HG03469 (cell line): ENCODE data around the gene CEACAM19.
"Not testable (repeated sequence)": the region's sequence is repeated elsewhere in the genome, so short reads cannot be mapped to it uniquely, and the experiment has no call there.

Source experiments
- ATAC-seq: cut with Tn5 transposase; IDR thresholded peaks from one replicate; pipeline ENCODE4 v1.9.1; 2021; ENCODE audit warnings: mild to moderate bottlenecking, moderate library complexity, moderate number of reproducible peaks; ENCODE audit not compliant: unreplicated experiment

CEACAM19 gene, protein sequence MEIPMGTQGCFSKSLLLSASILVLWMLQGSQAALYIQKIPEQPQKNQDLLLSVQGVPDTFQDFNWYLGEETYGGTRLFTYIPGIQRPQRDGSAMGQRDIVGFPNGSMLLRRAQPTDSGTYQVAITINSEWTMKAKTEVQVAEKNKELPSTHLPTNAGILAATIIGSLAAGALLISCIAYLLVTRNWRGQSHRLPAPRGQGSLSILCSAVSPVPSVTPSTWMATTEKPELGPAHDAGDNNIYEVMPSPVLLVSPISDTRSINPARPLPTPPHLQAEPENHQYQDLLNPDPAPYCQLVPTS

DNA sequence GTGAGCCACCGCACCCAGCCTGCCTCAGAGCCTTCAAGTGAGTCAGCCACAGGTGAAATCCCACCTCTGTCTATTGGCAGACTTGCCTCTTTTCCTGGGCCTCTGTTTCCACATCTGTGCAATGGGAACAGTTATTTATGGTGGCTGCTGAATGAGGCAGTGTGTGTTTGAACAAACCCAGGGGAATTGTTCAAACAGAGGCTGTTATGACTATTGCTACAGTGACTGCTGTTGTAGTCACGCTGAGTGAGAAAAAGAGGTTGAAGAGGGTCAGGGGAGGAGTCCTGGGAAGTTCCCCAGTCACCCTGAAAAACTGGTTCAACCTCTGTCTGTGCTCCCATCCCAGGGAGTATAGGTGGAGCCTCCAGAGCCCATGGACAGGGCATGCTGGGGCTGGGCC is at the start of gene CEACAM19:
Gene CEACAM19, plus strand, starts transcription at position 83 of the 400 bp plus-strand sequence. CDS start 450 bp downstream, outside the sequence.
- no peak for ATAC-seq

DNA sequence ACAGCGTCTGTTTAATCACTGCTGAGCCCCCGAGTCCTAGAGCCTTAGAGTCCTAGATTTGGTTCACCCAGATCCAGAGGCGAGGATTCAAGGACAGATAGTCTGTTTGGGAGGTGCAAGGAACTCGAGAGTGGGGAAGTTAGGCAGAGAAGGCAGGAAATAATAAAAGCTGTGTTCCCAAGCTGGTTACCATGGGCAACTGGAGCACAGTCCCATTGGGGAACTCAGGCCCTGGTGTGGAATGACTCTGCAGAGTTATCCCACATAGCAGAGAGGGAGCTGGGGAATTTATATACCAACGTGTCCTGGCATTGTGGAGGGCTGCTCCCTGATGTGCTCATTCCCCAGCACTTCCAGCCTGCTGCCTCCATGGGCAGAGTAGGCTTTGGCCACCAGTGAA is 48.2 kb upstream of the CEACAM19 start:
- no peak for ATAC-seq

DNA sequence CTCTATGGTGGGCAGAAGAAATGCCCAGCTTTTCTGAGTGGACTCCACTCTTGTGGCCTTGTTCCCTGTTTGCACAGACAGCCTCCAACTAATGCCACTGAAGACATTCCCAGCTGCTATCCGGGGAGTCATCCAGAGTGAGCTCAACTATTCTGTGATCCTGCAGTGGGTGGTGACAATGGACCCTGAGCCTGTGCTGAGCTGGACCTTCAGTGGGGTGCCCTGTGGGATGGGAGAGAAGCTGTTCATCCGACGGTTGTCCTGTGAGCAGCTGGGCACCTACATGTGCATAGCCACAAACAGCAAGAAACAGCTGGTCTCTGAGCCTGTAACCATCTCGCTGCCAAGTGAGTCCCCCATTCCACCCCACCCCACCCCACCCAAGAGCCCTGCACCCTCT is 47.7 kb upstream of the CEACAM19 start:
- no peak for ATAC-seq

DNA sequence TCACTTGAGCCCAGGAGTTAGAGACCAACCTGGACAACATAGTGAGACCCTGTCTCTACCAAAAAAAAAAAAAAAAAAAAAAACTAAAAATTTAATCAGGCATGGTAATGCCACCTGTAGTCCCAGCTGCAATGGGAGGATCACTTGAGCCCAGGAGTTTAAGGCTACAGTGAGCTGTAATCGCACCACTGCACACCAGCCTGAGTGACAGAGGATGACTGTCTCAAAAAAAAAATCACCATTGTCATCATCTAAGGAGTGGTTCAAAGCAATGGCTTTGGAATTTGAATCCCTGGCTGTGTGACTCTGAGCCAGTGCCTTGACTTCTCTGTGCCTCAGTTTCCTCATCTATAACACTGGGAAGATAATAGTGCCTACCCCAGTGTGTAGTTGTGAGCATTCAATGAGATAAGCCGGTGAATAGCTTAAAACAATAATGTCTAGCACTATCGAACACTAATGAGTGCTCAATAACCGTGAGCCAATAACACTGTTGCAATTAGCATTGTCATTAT is 46.4 kb upstream of the CEACAM19 start:
- no peak for ATAC-seq

DNA sequence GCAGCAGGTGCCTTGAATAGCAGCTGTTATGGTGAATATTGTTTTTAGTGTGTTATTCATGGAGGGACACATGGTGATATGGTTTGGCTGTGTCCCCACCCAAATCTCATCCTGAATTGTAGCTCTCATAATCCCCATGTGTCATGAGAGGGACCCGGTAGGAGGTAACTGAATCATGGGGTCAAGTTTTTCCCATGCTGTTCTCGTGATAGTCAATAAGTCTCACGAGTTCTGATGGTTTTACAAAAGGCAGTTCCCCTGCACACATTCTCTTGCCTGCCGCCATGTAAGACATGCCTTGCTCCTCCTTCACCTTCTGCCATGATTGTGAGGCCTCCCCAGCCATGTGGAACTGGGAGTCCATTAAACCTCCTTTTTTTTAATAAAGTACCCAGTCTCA is 45.6 kb upstream of the CEACAM19 start:
- not testable (repeated sequence) for ATAC-seq

DNA sequence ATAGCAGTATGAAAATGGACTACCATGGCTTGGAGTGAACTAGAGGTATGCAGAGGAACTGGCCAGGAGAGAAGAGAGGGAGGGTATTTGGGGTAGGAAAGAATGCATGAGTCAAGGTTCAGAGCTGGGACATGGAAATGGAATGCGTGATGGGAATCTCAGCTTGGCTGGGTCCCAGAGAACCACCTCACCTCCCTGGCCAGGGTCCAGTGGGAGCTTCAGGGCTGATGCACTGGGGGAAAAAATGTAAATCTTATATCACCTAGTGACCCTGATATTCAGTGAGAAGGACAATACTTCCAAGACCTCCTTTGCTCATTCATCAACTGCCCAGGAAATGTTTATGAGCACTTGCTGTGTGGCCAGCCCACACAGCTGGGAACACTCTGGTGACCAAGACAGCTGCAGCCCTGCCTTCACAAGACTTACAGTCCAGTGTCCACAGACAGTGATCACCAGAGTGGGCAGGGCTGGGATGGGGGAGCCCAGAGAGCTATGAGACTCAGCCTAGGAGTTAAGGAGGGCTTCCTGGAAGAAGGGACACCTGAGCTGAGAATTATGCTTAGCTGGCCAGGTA is 45.1 kb upstream of the CEACAM19 start:
- ATAC-seq = no peak

DNA sequence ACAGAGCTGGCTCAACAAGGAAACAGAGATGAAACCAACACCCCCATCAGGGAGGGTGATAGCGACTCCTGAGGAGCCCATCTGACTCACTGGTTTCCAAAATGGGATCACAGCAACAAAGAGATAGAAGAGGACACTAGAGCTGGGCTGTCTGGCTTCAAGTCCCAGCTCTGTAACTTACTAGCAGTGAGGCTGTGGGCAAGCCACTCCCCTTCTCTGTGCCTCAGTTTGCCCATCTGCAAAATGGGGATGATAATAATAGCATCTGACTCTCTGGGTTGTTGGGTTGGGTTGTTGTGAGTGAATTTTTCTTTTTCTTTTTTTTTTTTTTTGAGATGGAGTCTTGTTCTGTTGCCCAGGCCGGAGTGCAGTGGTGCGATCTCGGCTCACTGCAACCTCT is 43.7 kb upstream of the CEACAM19 start:
- ATAC-seq = no peak

DNA sequence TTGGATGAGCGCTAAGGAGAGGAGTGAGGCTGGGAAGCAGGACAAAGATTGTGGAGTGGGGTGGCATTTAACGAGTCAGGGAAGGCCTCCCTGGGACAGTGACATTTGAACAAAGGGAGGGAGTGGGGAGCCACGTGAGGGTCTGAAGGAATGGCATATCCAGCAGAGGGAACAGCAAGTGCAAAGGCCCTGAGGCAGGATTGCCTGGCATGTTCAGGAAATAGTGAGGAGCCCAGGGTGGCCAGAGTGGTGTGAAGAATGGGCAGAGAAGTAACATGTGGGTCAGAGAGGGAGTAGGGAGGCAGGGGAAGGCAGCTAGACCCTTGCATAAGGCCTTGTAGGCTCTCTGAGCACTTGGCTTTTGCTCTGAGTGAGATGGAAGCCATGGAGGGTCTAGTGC is 42.5 kb upstream of the CEACAM19 start:
- no peak for ATAC-seq

DNA sequence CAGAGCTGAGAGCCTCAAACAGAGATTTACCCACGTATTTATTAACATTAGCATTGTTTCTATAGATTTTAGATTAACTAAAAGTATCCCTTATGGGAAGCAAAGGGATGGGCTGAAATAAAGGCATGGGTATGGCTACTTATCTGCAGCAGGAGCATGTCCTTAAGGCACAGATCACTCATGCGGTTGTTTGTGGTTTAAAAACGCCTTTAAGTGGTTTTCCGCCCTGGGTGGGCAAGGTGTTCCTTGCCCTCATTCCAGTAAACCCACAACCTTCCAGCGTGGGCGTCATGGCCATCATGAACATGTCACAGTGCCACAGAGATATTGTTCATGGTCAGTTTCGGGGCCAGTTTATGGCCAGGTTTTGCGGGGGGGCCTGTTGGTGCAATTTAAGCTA is 39.7 kb upstream of the CEACAM19 start:
- not testable (repeated sequence) for ATAC-seq

DNA sequence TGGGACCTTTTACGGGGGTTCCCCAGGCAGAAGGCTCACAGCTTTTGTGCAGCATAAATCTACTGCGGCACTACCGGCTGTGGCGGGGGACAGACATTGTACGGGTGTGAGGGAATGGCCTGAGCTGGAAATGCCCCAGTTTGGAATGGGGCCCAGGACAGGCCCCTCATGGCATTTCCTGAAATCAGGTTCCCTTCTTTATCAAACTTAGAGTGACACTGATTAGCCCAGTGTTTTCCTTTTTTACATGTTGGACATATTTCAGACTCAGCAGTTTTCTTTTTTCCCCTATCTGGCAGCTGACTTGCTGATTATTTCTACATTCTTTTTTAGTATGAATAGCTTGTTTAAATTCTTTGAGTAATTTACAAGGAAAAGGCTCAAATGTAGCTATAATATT is 37.2 kb upstream of the CEACAM19 start:
- not testable (repeated sequence) for ATAC-seq

DNA sequence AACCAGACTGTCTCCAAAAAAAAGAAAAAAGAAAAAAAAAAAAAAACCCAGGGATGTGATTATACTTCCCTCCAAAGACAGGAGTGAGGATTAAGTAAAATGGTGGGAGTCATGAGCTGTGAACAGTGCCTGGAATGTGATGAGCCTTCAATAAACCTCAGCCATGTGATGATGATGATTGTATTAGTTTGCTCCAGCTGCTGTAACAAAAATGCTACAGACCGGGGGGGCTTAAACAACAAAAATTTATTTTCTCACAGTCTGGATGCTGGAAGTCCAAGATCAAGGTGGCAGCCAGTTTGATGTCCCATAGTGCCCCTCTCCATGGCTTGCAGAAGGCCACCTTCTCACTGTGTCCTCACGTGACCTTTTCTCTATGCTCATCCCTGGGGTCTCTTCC is 36.5 kb upstream of the CEACAM19 start:
- no peak for ATAC-seq

DNA sequence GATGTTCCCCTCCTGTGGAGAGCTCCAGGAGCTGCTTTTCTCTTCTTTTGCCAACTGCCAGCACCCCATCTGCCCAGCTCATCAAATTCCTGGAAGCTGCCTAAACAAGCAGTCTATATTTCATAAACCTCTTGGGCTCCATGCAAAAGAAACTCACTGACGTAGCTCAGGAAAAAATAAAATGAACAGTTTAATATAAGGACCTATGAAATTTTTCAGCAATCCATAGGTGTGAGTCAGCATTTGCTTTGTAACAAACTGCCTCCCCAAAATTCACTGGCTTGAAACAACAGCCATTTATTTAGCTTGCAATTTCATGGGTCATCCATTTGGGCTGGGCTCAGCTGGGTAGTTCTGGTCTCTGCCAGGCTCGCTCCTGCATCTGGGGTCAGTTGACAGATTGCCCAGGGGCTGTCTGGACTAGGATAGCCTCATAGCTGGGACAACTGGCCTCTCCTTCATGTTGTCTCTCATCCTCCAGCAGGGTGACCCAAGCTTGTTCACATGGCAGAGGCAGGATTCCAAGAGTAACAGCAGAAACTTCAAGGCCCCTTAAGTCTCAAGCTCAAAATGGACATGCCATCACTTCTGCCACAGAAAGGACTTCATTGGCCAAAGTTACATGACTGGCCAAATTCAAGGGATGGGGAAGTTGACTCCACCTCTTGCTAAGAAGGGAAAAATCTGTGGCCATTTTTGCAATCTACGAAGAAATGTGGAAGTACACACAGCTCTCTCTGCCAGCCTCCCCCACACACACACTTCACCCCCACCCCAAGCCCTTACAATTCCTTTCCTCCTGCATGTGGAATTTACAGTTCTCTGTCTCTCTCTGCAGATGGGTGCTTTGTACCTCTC is 35.5 kb upstream of the CEACAM19 start:
- no peak for ATAC-seq

DNA sequence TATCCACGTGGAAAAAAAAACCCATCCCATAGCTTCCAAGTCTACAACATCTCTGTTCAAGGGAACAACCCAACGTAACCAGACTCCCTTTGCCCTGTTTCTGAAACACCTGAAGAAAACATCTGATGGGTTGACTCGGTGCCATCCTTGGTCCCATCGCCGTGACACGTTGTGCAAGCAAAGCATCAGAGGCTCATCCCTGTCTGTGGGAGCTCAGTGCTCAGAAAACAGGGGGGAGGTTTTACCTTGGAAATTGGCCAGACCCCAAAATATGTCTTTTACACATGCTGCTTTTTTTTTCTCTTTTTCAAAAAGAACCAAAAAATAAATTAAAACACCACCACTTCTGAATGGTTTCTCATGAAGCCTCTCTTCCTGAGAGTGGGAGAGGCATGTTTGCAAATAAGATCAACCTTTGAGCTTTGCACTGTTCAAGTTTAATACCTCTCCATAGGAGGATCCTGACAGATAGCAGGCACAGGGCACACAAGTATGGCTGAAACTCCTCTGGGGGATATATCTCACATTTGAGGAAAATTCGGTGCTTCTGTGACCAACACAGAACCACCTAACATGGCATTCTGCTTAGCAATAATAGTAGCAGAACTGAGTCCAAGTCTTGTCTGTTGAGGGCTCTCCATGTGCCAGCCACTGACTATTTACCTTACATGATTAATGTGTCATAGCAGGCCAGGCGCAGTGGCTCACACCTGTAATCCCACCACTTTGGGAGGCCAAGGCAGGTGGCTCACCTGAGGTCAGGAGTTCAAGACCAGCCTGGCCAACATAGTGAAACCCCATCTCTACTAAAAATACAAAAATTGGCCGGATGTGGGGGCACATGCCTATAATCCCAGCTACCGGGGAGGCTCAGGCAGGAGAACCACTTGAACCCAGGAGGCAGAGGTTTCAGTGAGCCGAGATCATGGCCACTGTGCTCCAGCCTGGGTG is 34.6 kb upstream of the CEACAM19 start:
- ATAC-seq = no peak

DNA sequence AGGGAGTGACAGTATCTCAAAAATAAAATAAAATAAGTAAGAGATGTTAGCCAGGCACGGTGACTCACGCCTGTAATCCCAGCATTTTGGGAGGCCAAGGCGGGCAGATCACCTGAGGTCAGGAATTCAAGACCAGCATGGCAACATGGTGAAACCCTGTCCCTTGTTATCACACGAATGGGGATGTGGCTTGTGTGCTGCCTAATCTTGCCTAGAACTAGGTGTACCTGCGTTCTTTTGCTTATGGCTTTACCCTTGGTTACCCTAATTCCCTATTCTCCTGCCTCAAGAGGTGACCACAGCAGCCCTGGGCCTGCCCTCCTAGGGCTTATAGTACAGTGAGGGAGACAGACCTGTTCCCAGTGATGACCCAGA is 33.9 kb upstream of the CEACAM19 start:
- ATAC-seq = no peak

DNA sequence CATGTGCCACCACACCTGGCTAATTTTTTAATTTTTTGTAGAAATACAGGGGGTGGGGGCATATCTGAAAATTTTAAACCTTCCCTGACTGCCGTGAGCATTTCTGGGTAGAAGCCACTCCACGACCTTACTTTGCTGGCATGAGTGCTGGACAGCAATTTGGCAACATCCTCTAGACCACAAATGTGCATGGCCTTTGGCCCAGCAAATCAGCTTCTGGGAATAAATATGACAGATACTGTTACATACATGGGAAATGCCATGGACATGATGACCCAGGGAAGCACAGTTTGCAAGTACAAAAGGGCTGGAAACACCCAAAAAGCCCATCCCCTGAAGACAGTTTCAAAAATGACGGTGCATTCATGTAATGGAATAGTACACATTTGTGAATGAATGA is 30.8 kb upstream of the CEACAM19 start:
- no peak for ATAC-seq

DNA sequence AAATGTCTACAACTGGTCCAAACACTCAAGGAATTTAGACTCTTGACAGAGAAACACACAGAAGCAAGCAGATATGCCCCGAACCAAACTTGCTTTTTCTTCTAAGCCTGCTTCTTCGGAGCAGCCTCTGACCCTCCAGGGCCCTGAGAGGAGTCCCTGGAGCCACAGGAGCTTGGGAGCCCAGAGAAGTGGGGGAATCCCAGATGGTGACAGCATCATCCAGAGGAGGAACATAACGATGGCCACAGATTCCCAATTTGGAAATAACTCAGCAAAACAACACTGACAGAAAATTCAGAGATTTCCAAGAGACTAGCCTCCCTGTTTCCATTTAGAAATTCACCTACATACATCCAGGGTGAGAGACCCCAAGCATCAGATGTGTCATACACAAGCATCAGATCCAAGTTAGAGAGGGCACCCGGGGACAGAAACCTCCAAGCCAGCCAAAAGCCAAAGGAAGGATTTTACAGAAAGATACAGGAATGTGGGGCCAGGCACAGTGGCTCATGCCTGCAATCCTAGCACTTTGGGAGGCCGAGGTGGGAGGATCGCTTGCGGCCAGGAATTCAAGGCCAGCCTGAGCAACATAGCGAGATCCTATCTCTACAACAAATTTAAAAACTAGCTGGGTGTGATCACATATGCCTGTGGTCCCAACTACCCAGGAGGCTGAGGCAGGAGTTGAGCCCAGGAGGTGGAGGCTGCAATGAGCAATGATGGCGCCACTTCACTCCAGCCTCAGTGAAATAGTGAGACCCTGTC is 29.6 kb upstream of the CEACAM19 start:
- ATAC-seq = no peak

DNA sequence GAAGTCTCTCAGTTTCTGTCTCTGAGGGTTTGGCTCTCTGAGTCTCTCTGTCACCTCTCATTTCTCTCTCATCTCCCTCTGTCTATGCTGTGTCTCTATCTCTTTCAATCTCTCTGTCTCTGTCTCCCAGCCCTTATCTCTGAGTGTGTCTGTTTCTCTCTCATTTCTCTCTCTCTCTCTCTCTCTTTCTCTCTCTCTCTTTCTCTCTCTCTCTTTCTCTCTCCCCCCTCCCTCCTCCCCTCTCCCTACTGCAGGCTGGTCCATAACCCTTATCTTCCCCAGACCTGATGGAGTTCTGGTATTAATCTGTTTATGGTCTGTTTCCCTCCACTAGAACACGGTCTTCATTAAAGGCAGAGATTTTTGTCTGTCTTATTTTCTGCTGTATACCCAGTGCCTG is 28.9 kb upstream of the CEACAM19 start:
- ATAC-seq = no peak

DNA sequence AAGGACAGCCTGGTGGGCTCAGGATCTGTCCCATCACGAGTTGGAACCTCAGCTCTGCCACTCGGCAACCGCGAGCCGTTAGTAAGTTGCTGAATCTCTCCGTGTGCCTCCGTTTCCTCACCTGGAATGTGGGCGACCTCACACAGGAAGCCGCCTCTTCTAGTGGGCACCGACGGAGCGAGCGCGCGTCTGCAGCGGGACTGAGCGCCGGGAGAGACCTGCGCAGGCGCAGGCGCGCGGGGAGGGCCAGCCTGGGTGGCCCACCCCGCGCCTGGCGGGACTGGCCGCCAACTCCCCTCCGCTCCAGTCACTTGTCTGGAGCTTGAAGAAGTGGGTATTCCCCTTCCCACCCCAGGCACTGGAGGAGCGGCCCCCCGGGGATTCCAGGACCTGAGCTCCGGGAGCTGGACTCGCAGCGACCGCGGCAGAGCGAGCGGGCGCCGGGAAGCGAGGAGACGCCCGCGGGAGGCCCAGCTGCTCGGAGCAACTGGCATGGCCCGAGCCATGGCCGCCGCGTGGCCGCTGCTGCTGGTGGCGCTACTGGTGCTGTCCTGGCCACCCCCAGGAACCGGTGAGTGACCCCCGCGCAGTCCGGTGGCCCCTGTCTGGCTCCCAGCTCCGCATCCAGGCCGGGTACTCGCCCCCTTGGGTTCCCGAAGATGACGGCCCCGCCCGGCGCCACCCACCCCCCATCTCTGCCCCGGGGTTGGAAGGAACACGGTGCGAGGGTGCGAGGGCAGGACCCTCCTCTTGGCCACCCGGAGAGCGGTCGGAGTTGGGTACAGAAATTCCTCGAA is 27.5 kb upstream of the CEACAM19 start, which contains the start of gene PVR:
Gene PVR, plus strand, starts transcription at position 306 of the 797 bp plus-strand sequence. Its CDS starts 187 bp downstream, at position 493.
- no peak for ATAC-seq
